Adrenal gland (tissue), 12 donors: ENCODE data around the gene TSPAN9. TPM values are rescaled to one million over a fixed set of nuclear protein-coding genes. Genes with fewer than 3 reads are reported as not detected.

ENCODE experiments used
- DNase-seq, 7 donors: peaks; one replicate each; pipeline ENCODE4 v3.0.0-alpha.2; 2019 to 2020
- H3K27ac ChIP-seq, 5 donors: fragments of 200-600 bp; sonication (generic) in 4 of 5; 1 replicate in 3 of 5; 2 replicates in 2 of 5; pipeline versions ENCODE4 v1.5.1 to v1.8.0; 2016 to 2020; ENCODE audit warnings: mild to moderate bottlenecking in 1 of 5
- H3K27me3 ChIP-seq: fragments of 200-600 bp; 2 replicates; pipeline ENCODE4 v1.8.0; 2021
- H3K36me3 ChIP-seq, 2 donors: fragments of 200-600 bp; replicated peaks in 1 of 2; 1 replicate in 1 of 2; 2 replicates in 1 of 2; pipeline versions ENCODE4 v1.5.1 to v1.8.0; 2018 to 2022
- H3K4me1 ChIP-seq, 2 donors: fragments of 200-600 bp; replicated peaks in 1 of 2; 1 replicate in 1 of 2; 2 replicates in 1 of 2; pipeline versions ENCODE4 v1.5.1 to v1.8.0; 2018 to 2021
- H3K4me3 ChIP-seq, 4 donors: fragments of 200-600 bp; sonication (generic) in 3 of 4; one replicate each; pipeline ENCODE4 v1.5.1; 2016 to 2018
- H3K9me3 ChIP-seq, 3 donors: fragments of 200-600 bp; sonication (generic) in 1 of 3; replicated peaks in 1 of 3; 1 replicate in 2 of 3; 2 replicates in 1 of 3; pipeline versions ENCODE4 v1.5.1 to v1.8.0; 2016 to 2021
- POLR2A ChIP-seq, 2 donors: fragments of 450-650 bp; IDR thresholded peaks; one replicate each; pipeline ENCODE4 v1.6.1; 2017; ENCODE audit warnings: antibody characterized with exemption in 2 of 2, mild to moderate bottlenecking in 2 of 2, moderate library complexity in 1 of 2
- WGBS, 4 donors: extraction: QIAGEN DNeasy Blood & Tissue Kit in 2 of 4; methylation state at CpG; one replicate each; pipeline versions ENCODE4 v1.1.5 to v1.1.7; 2013 to 2017; 5-methylcytosine and 5-hydroxymethylcytosine counted together
- intact Hi-C, 2 donors: fragments of 100-400 bp; cut with DNase I; formaldehyde crosslinking; loops; one replicate each; pipeline versions ENCODE4 v1.14.1 to v1.15.0; 2022 to 2023
- polyA plus RNA-seq, 3 donors: library from polyadenylated mRNA; stranded (reverse); fragments of 200-250 nt in 2 of 3; fragments of 350-450 nt in 1 of 3; fragmentation: Illumina TruSeq in 1 of 3; extraction: RNeasy Lipid Tissue Mini Kit (QIAGEN cat#74804) in 1 of 3; gene quantifications; one replicate each; pipeline ENCODE4 v1.2.3, GENCODE V29; 2013 to 2014
- total RNA-seq, 9 donors: library from RNA; depleted of rRNA in 4 of 9; stranded (reverse); fragments of >200 nt in 4 of 9; fragments of 120-200 nt in 1 of 9; fragmentation: NEBNext Ultra II Directional in 1 of 9; extraction: Animal tissue kit (Norgen Biotek cat#: 25700) in 1 of 9; gene quantifications; one replicate each; pipeline versions ENCODE4 v1.1.0 to v1.2.4, GENCODE V29; 2013 to 2023
- TF ChIP-seq, protein P1 (sequence below), 6 experiments: fragments of 450-650 bp in 4 of 6; fragments of 200-600 bp in 2 of 6; sonication (generic) in 1 of 6; IDR thresholded peaks; 1 replicate in 5 of 6; 2 replicates in 1 of 6; pipeline versions ENCODE4 v1.5.1 to v1.8.0; 2016 to 2021; ENCODE audit warnings: antibody characterized with exemption in 6 of 6, mild to moderate bottlenecking in 2 of 6, moderate library complexity in 1 of 6
- donor health status: healthy with polysubstance abuse.
- donor health status: Bipolar disorder and iron deficiency.
- donor health status: DM: yes; HTN: yes; CAD: no.
- donor health status: DM: no; HTN: no; CAD: no.
- donor health status: DM: no; HTN: no; CAD: no.
- donor health status: DM: yes; HTN: yes; CAD: no.

TSPAN9 gene
- total and polyA plus RNA-seq, 12 donors = 12.4 to 31.4 (median 22.4) TPM

DNA sequence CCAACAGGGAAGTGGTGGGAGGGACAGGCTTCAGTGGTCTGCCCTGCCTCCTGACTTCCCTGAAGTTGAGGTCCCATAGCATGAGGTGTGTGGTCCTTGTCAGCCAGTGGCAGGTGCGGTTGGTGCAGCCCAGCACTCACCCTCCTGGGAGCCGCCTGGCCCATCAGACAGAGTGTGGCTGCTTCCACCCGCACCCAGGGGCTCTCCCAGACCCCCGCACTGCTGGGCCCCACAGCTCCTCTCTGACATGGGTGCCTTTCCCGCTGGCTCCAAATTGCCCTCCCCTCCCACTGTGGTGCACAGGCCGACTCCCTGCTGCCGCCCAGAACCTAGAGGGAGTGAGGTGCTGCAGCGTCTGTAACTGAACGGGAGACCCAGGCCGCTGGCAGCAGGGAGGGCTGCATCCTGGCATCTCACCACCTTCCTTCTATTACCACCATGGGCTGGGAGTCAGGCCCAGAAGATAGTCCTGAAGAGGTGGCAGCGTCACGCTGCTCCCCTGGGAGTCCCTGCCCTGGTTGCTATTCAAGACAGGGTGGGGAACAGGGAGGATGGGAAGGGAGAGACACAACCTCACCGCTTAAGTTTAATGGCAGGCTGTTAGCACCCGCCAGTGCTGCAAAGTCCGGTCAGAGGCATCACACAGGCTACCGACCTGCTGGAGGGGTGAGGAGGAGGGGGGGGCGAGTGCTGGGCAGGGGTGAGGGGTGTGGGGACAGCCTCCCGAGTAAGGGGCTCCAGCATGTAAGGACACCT, 233.3 kb downstream of the TSPAN9 start:
- Histone ChIP-seq H3K27me3 (no peaks in the 10 kb centered on the region), H3K4me1 (no peaks in the 10 kb centered on the region), H3K9me3 (no peaks in the 10 kb centered on the region), H3K27ac (no peak overlapping the region), H3K4me3 (no peak overlapping the region), H3K36me3 (no peaks in the 10 kb centered on the region)
- WGBS, 4 donors = 73 to 90% (median 82%) methylated on average over 3 to 18 of the region's 18 CpGs
- no peak for DNase-seq
- TF ChIP-seq POLR2A (IDR thresholded peaks at IDR 0.05) = no peak
- TF ChIP-seq, protein P1, sequence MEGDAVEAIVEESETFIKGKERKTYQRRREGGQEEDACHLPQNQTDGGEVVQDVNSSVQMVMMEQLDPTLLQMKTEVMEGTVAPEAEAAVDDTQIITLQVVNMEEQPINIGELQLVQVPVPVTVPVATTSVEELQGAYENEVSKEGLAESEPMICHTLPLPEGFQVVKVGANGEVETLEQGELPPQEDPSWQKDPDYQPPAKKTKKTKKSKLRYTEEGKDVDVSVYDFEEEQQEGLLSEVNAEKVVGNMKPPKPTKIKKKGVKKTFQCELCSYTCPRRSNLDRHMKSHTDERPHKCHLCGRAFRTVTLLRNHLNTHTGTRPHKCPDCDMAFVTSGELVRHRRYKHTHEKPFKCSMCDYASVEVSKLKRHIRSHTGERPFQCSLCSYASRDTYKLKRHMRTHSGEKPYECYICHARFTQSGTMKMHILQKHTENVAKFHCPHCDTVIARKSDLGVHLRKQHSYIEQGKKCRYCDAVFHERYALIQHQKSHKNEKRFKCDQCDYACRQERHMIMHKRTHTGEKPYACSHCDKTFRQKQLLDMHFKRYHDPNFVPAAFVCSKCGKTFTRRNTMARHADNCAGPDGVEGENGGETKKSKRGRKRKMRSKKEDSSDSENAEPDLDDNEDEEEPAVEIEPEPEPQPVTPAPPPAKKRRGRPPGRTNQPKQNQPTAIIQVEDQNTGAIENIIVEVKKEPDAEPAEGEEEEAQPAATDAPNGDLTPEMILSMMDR (IDR thresholded peaks at IDR 0.05) = no peak
- intact Hi-C loops = no loop called here

DNA sequence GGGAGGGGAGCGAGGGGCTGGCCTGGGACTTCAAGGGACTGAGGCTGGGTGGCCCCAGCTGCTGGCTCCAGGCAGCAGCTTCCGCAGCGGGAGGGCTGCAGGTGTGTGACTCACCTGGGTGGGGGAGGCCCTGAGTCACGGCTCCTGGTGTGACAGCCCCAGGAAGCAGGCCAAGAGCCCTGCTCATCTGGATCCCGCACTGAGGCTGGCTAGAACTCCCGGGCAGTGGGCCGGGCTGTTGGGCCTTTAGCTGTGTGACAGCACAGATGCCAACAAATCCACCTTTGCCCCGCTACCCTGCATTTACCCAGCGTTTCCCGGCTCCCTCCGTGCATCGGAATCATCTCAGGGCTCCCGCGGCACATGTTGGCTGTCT, 233.8 kb downstream of the TSPAN9 start:
- Histone ChIP-seq H3K36me3 (no peaks in the 10 kb centered on the region), H3K4me3 (no peak overlapping the region), H3K9me3 (no peaks in the 10 kb centered on the region), H3K27ac (no peak overlapping the region), H3K4me1 (no peaks in the 10 kb centered on the region), H3K27me3 (no peaks in the 10 kb centered on the region)
- no peak for DNase-seq
- intact Hi-C loops = no loop called here
- TF ChIP-seq POLR2A (IDR thresholded peaks at IDR 0.05) = no peak
- TF ChIP-seq, protein P1 (IDR thresholded peaks at IDR 0.05) = no peak
- WGBS, 4 donors = 70 to 79% (median 74%) methylated on average over 2 to 14 of the region's 14 CpGs

DNA sequence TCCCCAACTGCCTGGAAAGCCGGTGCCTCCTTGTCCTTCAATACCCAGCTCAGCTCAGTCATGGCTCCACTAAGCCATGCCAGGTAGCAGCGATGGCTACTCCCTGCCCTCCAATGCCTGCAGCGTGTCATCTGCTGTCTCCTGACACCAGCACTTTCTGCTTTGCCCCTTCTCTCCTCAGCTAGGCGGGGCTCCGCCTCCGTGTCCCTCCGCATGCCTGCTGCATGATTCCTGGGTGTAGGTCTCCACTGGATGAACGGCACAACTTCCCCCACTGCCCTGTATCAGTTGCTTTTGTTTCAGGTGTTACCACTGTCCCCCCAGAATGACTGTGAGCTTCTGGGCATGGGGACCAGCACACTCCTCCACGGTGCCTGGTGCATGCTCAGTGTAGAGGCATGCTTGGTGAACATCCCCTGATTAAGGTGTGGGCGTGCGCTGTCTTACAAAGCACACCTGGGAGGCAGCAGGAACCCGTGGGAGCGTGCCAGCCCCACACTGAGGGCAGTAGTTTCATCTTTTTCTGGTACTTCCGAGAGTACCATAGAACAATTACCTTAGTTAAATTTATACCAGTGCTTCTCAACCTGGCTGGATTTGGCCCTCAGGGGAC, 234.4 kb downstream of the TSPAN9 start:
- H3K4me1 ChIP-seq = no peaks in the 10 kb centered on the region
- no peak overlapping the region for H3K4me3 ChIP-seq
- 79 to 85% (median 82%) methylated on average over 11 to 14 of the region's 14 CpGs for WGBS, 4 donors
- H3K27me3 ChIP-seq = no peaks in the 10 kb centered on the region
- no peak for TF ChIP-seq POLR2A (IDR thresholded peaks at IDR 0.05)
- TF ChIP-seq, protein P1 (IDR thresholded peaks at IDR 0.05) = no peak
- H3K36me3 ChIP-seq = no peaks in the 10 kb centered on the region
- no peak for DNase-seq
- H3K9me3 ChIP-seq = no peaks in the 10 kb centered on the region
- H3K27ac ChIP-seq = no peak overlapping the region
- intact Hi-C loops = no loop called here

DNA sequence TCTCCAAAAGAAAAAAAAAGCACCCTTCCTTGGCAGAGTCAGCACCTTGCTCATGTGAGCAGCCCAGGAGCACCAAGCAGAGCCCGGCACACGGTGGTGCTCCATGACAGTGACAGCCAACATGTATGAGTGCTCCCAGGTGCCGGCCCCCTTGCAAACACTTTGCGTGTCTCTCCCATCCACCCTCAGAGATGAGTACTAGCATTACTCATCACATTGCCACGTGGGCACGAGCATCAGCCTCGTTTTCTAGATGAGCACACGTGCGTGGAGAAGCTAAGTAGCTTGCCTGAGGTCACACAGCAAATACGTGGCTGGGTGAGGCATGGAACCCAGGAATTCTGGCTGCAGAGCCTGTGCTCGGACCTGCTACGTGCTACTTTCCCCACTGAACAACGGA, 235.9 kb downstream of the TSPAN9 start:
- intact Hi-C loops = no loop called here
- 61 to 80% (median 70%) methylated on average over 13 of the region's 13 CpGs for WGBS, 4 donors
- no peak for DNase-seq

More for the DNA sequence above, 235.9 kb downstream of the TSPAN9 start:
- Histone ChIP-seq H3K9me3 (no peaks in the 10 kb centered on the region), H3K4me3 (no peak overlapping the region), H3K4me1 (no peaks in the 10 kb centered on the region), H3K36me3 (no peaks in the 10 kb centered on the region), H3K27me3 (no peaks in the 10 kb centered on the region), H3K27ac (no peak overlapping the region)
- no peak for TF ChIP-seq POLR2A (IDR thresholded peaks at IDR 0.05)
- TF ChIP-seq, protein P1 (IDR thresholded peaks at IDR 0.05) = no peak
